OCI-LY1 (cell line): ENCODE results near the gene COMMD3.

Source experiments
- H2AFZ ChIP-seq: fragments of 200-600 bp; sonication (generic), shearing (Covaris generic); 2 replicates; pipeline ENCODE4 v1.6.0; 2014; ENCODE audit warnings: antibody characterized with exemption, mild to moderate bottlenecking, low read length
- H3F3A ChIP-seq: fragments of 200-600 bp; sonication (generic), shearing (Covaris generic); 2 replicates; pipeline ENCODE4 v1.6.0; 2014; ENCODE audit warnings: mild to moderate bottlenecking, antibody characterized with exemption, low read length, moderate library complexity; ENCODE audit not compliant: insufficient read depth
- H3K27ac ChIP-seq: fragments of 200-600 bp; sonication (generic); 2 replicates; pipeline ENCODE4 v1.5.1; 2014; ENCODE audit warnings: low read length, mixed run types, mild to moderate bottlenecking, low read depth; ENCODE audit not compliant: poor library complexity, severe bottlenecking
- H3K27me3 ChIP-seq: fragments of 200-600 bp; sonication (generic); 2 replicates; pipeline ENCODE4 v1.6.0; 2014; ENCODE audit warnings: antibody characterized with exemption, mild to moderate bottlenecking, low read length, moderate library complexity; ENCODE audit not compliant: insufficient read depth
- H3K36me3 ChIP-seq: fragments of 200-600 bp; sonication (generic); 2 replicates; pipeline ENCODE4 v1.6.1; 2014; ENCODE audit warnings: mild to moderate bottlenecking, antibody characterized with exemption, low read length, moderate library complexity, mixed read lengths; ENCODE audit not compliant: insufficient read depth
- H3K4me1 ChIP-seq: fragments of 200-600 bp; sonication (generic); 2 replicates; pipeline ENCODE4 v1.5.1; 2014; ENCODE audit warnings: mild to moderate bottlenecking, low read length, moderate library complexity; ENCODE audit not compliant: insufficient read depth, severe bottlenecking
- H3K4me2 ChIP-seq: fragments of 200-600 bp; sonication (generic), shearing (Covaris generic); 2 replicates; pipeline ENCODE4 v1.6.1; 2014; ENCODE audit warnings: low read length
- H3K4me3 ChIP-seq: fragments of 200-600 bp; sonication (generic); 2 replicates; pipeline ENCODE4 v1.5.1; 2014; ENCODE audit warnings: low read length, low read depth, mild to moderate bottlenecking, mixed read lengths; ENCODE audit not compliant: poor library complexity, severe bottlenecking
- H3K79me2 ChIP-seq: fragments of 200-600 bp; shearing (Covaris generic); 2 replicates; pipeline ENCODE4 v1.6.1; 2016; ENCODE audit warnings: mixed run types, low read length, mixed read lengths; ENCODE audit not compliant: insufficient read depth
- H3K9ac ChIP-seq: fragments of 200-600 bp; sonication (generic), shearing (Covaris generic); 2 replicates; pipeline ENCODE4 v1.6.1; 2014; ENCODE audit warnings: mild to moderate bottlenecking, low read length, mixed read lengths
- H3K9me2 ChIP-seq: fragments of 200-600 bp; sonication (generic), shearing (Covaris generic); 2 replicates; pipeline ENCODE4 v1.6.1; 2014; ENCODE audit warnings: low read depth, mild to moderate bottlenecking, low read length, mixed read lengths
- H3K9me3 ChIP-seq: fragments of 200-600 bp; shearing (Covaris generic); 2 replicates; pipeline ENCODE4 v1.6.1; 2014; ENCODE audit warnings: low read length, mixed read lengths
- H4K20me1 ChIP-seq: fragments of 200-600 bp; sonication (generic), shearing (Covaris generic); 2 replicates; pipeline ENCODE4 v1.6.0; 2016; ENCODE audit warnings: mild to moderate bottlenecking, low read length; ENCODE audit not compliant: insufficient read depth
- CTCF ChIP-seq: fragments of 200-600 bp; sonication (generic), shearing (Covaris generic); IDR thresholded peaks from 2 replicates; pipeline ENCODE4 v1.5.1; 2017; ENCODE audit warnings: mild to moderate bottlenecking, antibody characterized with exemption, low read length, moderate library complexity, mixed read lengths
- EZH2 ChIP-seq: fragments of 200-600 bp; sonication (generic), shearing (Covaris generic); IDR thresholded peaks from 2 replicates; pipeline ENCODE4 v1.8.0; 2017; ENCODE audit warnings: borderline replicate concordance, mixed run types, mild to moderate bottlenecking, antibody characterized with exemption, low read length, moderate library complexity, mixed read lengths

COMMD3 gene

DNA sequence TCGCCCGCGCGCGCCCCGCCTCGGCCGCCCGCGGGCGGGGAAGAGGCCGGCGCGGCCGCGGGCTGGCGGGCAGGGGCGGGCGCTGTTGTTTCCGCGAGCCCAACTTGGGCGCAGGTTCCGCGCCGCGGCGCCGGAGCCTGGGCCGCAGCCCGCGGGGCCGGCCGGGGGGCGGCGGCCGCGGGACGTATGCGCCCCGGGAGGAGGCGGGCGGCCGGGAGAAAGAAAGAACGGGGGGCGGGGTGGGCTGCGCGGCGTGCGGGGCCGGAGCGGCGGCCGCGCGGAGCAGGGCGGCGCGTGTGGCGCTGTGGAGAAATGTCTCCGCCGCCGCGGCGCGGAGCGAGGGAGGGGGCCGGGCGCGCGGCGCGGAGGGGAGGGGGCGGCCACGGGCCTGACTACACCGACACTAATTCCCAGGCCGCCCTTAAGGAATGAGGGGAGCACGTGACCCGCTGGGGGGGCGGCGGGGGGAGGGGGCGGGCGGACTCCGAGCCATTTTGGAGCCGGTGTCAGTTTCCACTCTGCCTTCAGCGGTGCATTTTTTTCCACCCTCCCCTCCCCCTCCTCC is 4.5 kb downstream of the COMMD3 start, which contains the start of gene BMI1:
BMI1 (plus strand) TSS at position 509 of the 565 bp plus-strand sequence. CDS start 5,351 bp downstream, outside the sequence.
- peaks cover 3% of the 10 kb centered on the region for H4K20me1 ChIP-seq
- H3K27ac ChIP-seq: no peak within 1 kb of the TSS
- peaks cover 3% of the 10 kb centered on the region; the same call in 1 of the 2 replicates for H3K27me3 ChIP-seq

GRCh38 chr10:22321156-22321923 is 5.2 kb downstream of the COMMD3 start:
- H3K79me2 ChIP-seq: no peaks in the 10 kb centered on the region
- peak overlapping the region; percentile 89 for H3K9ac ChIP-seq
- no peak for TF ChIP-seq EZH2
- TF ChIP-seq CTCF: no peak
- H3K27me3 ChIP-seq: peaks cover 3% of the 10 kb centered on the region; the same call in 1 of the 2 replicates
- peak overlapping the region; percentile 70 for H3K4me2 ChIP-seq
- no peaks in the 10 kb centered on the region for H3K9me3 ChIP-seq
- peak overlapping the region; percentile 95 for H3K4me3 ChIP-seq
- peaks cover 58% of the 10 kb centered on the region for H3K4me1 ChIP-seq
- H3K9me2 ChIP-seq: no peaks in the 10 kb centered on the region
- peaks cover 6% of the 10 kb centered on the region; the same call in 1 of the 2 replicates for H3K36me3 ChIP-seq
- H4K20me1 ChIP-seq: peaks cover 3% of the 10 kb centered on the region
- no peaks in the 10 kb centered on the region for H3F3A ChIP-seq
- H2AFZ ChIP-seq: no peak overlapping the region; the same call in 1 of the 2 replicates
- H3K27ac ChIP-seq: no peak overlapping the region

More for the DNA sequence above, 4.5 kb downstream of the COMMD3 start, which contains the start of gene BMI1:
- no peaks in the 10 kb centered on the region for H3K9me2 ChIP-seq
- peak within 1 kb of the TSS; percentile 89 for H3K9ac ChIP-seq
- H2AFZ ChIP-seq: no peak within 1 kb of the TSS; the same call in 1 of the 2 replicates
- TF ChIP-seq EZH2 (no peak), CTCF (no peak)
- no peaks in the 10 kb centered on the region for H3F3A ChIP-seq
- H3K79me2 ChIP-seq: no peaks in the 10 kb centered on the region
- H3K9me3 ChIP-seq: no peaks in the 10 kb centered on the region
- peak within 1 kb of the TSS; percentile 89 for H3K4me2 ChIP-seq
- H3K4me3 ChIP-seq: peak within 1 kb of the TSS; percentile 95
- peaks cover 6% of the 10 kb centered on the region; the same call in 1 of the 2 replicates for H3K36me3 ChIP-seq
- H3K4me1 ChIP-seq: peaks cover 56% of the 10 kb centered on the region

- peak overlapping the region; percentile 89 for H3K4me2 ChIP-seq
- no peak overlapping the region for H3K27ac ChIP-seq
- peak overlapping the region; percentile 81 for H3K4me3 ChIP-seq
- H3K9me2 ChIP-seq: no peaks in the 10 kb centered on the region
- no peaks in the 10 kb centered on the region for H3K9me3 ChIP-seq
- no peak for TF ChIP-seq CTCF
- peak; percentile 100 for TF ChIP-seq EZH2
- no peaks in the 10 kb centered on the region for H3F3A ChIP-seq
- peaks cover 6% of the 10 kb centered on the region; the same call in 1 of the 2 replicates for H3K36me3 ChIP-seq
- H3K4me1 ChIP-seq: peaks cover 55% of the 10 kb centered on the region
- peak overlapping the region; percentile 77 for H3K9ac ChIP-seq
- peaks cover 3% of the 10 kb centered on the region for H4K20me1 ChIP-seq
- H3K79me2 ChIP-seq: no peaks in the 10 kb centered on the region
- H3K27me3 ChIP-seq: peaks cover 3% of the 10 kb centered on the region; the same call in 1 of the 2 replicates
- no peak overlapping the region for H2AFZ ChIP-seq
Measured at GRCh38 chr10:22321924-22322640, 5.9 kb downstream of the COMMD3 start.
